Endothelial cell of umbilical vein (primary cell): Measurements from ENCODE around the gene TEDC2. TPM values are rescaled to one million over a fixed set of nuclear protein-coding genes. Genes with fewer than 3 reads are reported as not detected.

Source experiments
- BruUV-seq: library from RNA; stranded (reverse); fragments of 400-500 nt; replicated peaks from 2 replicates; lab custom pipeline; 2021; lab: Mats Ljungman, UMichigan
- CTCF ChIA-PET: fragments of 300-600, 350-600 bp; sonication (Branson Sonifier 250); formaldehyde crosslinking; loops from one replicate; lab custom pipeline; 2021; ENCODE audit warnings: antibody characterized with exemption, inconsistent platforms; lab: Charles Lee
- POLR2A ChIA-PET: fragments of 300-600, 350-600 bp; sonication (Branson Sonifier 250); formaldehyde crosslinking; loops from one replicate; lab custom pipeline; 2021; ENCODE audit warnings: antibody characterized with exemption, inconsistent platforms; lab: Charles Lee
- DNase-seq: peaks from one replicate; pipeline ENCODE4 v3.0.0-alpha.2; 2011; ENCODE audit warnings: low read depth, low spot score
- FAIRE-seq: peaks from 2 replicates; lab custom pipeline; 2011; peaks lifted over from hg19 to GRCh38; lab: Jason Lieb, UNC
- H2AFZ ChIP-seq: 2 replicates; pipeline ENCODE4 v1.6.0; 2012; ENCODE audit warnings: low read depth, low read length, control low read depth, inconsistent platforms
- H3K27ac ChIP-seq: 2 replicates; pipeline ENCODE4 v1.5.1; 2011; ENCODE audit warnings: low read depth, mild to moderate bottlenecking, control low read depth, low read length, moderate library complexity; ENCODE audit not compliant: insufficient read depth
- H3K27me3 ChIP-seq, 2 experiments: 2 replicates each; pipeline versions ENCODE4 v1.6.0 to v1.6.1; 2011; ENCODE audit warnings: low read length in 2 of 2, mixed read lengths in 1 of 2; ENCODE audit not compliant: control insufficient read depth in 2 of 2, insufficient read depth in 2 of 2
- H3K36me3 ChIP-seq, 2 experiments: 2 replicates in 1 of 2; 3 replicates in 1 of 2; pipeline ENCODE4 v1.5.1; 2011; ENCODE audit warnings: low read length in 2 of 2, mild to moderate bottlenecking in 1 of 2, moderate library complexity in 1 of 2; ENCODE audit not compliant: control insufficient read depth in 2 of 2, insufficient read depth in 2 of 2; ENCODE audit errors: extremely low read depth in 1 of 2
- H3K4me1 ChIP-seq: 3 replicates; pipeline ENCODE4 v1.5.1; 2011; ENCODE audit warnings: mild to moderate bottlenecking, low read length; ENCODE audit not compliant: control insufficient read depth, insufficient read depth; ENCODE audit errors: extremely low read depth
- H3K4me2 ChIP-seq: 2 replicates; pipeline ENCODE4 v1.6.1; 2011; ENCODE audit warnings: low read length, control low read depth, mixed read lengths; ENCODE audit not compliant: insufficient read depth
- H3K4me3 ChIP-seq, 3 experiments: fragments of 200-600 bp in 1 of 3; sonication (generic), shearing (Covaris generic) in 1 of 3; replicated peaks in 1 of 3; 2 replicates each; pipeline ENCODE4 v1.5.1; 2011 to 2016; ENCODE audit warnings: control low read depth in 3 of 3, low read length in 3 of 3, mild to moderate bottlenecking in 2 of 3, inconsistent platforms in 1 of 3, low read depth in 1 of 3, moderate library complexity in 1 of 3; ENCODE audit not compliant: insufficient read depth in 1 of 3
- H3K79me2 ChIP-seq: 2 replicates; pipeline ENCODE4 v1.6.0; 2012; ENCODE audit warnings: low read length, inconsistent platforms; ENCODE audit not compliant: control insufficient read depth, insufficient read depth
- H3K9ac ChIP-seq: replicated peaks from 2 replicates; pipeline ENCODE3; 2011; ENCODE audit warnings: low read length, control low read depth; ENCODE audit not compliant: insufficient read depth; ENCODE audit errors: extremely low read depth
- H3K9me1 ChIP-seq: replicated peaks from 3 replicates; pipeline ENCODE4 v1.6.0; 2011; ENCODE audit warnings: mild to moderate bottlenecking, low read length; ENCODE audit not compliant: control insufficient read depth, insufficient read depth; ENCODE audit errors: extremely low read depth
- H3K9me3 ChIP-seq: replicated peaks from 2 replicates; pipeline ENCODE4 v1.5.1; 2012; ENCODE audit warnings: low read length, inconsistent platforms; ENCODE audit not compliant: control insufficient read depth, insufficient read depth
- H4K20me1 ChIP-seq: replicated peaks from 2 replicates; pipeline ENCODE3; 2011; ENCODE audit warnings: mild to moderate bottlenecking, low read length; ENCODE audit not compliant: control insufficient read depth, insufficient read depth; ENCODE audit errors: extremely low read depth
- EZH2 ChIP-seq: IDR thresholded peaks from 2 replicates; pipeline ENCODE4 v1.6.1; 2012; ENCODE audit warnings: borderline replicate concordance, low read depth, mild to moderate bottlenecking, moderate library complexity, low read length, inconsistent platforms; ENCODE audit not compliant: severe bottlenecking
- MYC ChIP-seq: IDR thresholded peaks from one replicate; pipeline ENCODE4 v1.6.1; 2011; ENCODE audit warnings: mild to moderate bottlenecking, low read depth, low read length
- POLR2A ChIP-seq: IDR thresholded peaks from 2 replicates; pipeline ENCODE4 v1.6.1; 2012; ENCODE audit warnings: low read depth, mild to moderate bottlenecking, control low read depth, low read length
- POLR2AphosphoS5 ChIP-seq: IDR thresholded peaks from 2 replicates; pipeline ENCODE4 v1.6.1; 2012; ENCODE audit warnings: low read depth, mild to moderate bottlenecking, control low read depth, low read length, moderate library complexity; ENCODE audit not compliant: insufficient read depth
- dilution Hi-C: fragments of 300-500 bp; cut with MboI; formaldehyde crosslinking; loops from one replicate; pipeline ENCODE4 v1.15.0; 2019; ENCODE audit warnings: low sequenced_read_pairs; ENCODE audit not compliant: extremely low pct_ligation_motif_present
- intact Hi-C: fragments of 100-400 bp; cut with micrococcal nuclease; formaldehyde crosslinking; loops from one replicate; pipeline ENCODE4 v1.10.0; 2022
- polyA plus RNA-seq, 4 experiments: library from polyadenylated mRNA; depleted of rRNA in 3 of 4; stranded (reverse) in 3 of 4; unstranded in 1 of 4; fragments of >200 nt; gene quantifications; 2 replicates each; pipeline versions ENCODE4 v1.2.1 to v1.2.3, GENCODE V29; 2011 to 2012; ENCODE audit warnings: missing spikeins in 1 of 4
- total RNA-seq: library from RNA; stranded (reverse); gene quantifications from 2 replicates; pipeline ENCODE4 v1.2.3, GENCODE V29; 2021

TEDC2 gene
- total and polyA plus RNA-seq, 2 donors (not counting 3 experiments of a cell fraction or from before 2014, with no cell fraction given): 7.6 to 12.7 TPM

DNA sequence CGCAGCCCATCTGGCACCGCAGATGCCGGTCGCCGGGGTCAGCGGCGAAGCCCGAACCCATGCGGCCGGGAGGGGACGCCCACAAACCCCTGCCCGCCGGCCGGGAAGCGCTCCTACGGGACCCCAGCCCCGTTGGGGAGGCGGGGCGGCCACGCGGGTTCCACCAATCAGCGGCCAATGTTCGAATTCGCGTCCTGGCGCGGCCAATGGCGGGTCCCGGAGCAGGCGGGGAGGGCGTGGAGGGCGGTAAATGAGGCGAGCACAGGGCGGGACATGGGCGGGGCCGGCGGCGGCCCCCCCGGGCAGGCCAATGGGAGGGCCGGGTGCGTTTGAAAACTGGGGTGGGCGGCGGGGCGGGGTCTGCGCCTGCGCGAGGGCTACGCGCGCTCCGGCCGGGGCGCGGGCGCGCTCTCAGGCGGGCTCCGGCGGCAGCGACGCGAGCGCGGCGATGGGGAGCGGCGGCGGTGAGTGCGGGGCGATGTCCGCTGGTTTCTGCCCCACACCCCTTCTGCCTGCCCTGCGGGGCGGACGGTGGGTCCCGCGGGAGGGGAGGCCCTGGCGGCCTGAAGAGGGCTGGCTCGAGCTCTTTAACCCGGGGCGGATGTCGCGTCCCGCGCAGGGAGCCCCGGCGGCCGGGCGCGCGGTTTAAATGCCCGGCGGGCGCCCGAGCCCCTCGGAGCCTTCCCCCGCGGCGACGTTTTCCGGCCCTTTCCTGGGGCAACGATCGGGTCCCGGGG lies 30.7 kb upstream of the TEDC2 start, which contains the start of gene CCNF:
CCNF (plus strand) TSS at position 414 of the 737 bp plus-strand sequence; CDS start at position 449, 35 bp downstream.
- peak within 1 kb of the TSS; percentile 87 for H2AFZ ChIP-seq
- FAIRE-seq (peak; percentile 99), DNase-seq (peak; percentile 96)
- peak within 1 kb of the TSS; percentile 76 for H3K9ac ChIP-seq
- H3K36me3 ChIP-seq: peaks cover 6 to 10% of the 10 kb centered on the region in 2 experiments
- H3K9me3 ChIP-seq: no peaks in the 10 kb centered on the region
- no peaks in the 10 kb centered on the region for H4K20me1 ChIP-seq
- H3K79me2 ChIP-seq: peaks cover 34% of the 10 kb centered on the region
- dilution Hi-C loops (no loop called here), intact Hi-C loops (loop anchor here (1.0 to 10.0 kb wide), 5 partner anchors 31 to 160 kb away; partner anchors contain the start of genes ABCA3, RNPS1 and TEDC2)
- ChIA-PET CTCF (interaction anchor here (0.6 to 4.0 kb wide), 11 partner anchors 8 to 132 kb away, joined by 3 to 25 read pairs (median 3); partner anchors contain the start of genes ABCA3 and PDPK1), POLR2A (interaction anchor here (0.5 to 0.6 kb wide), 2 partner anchors 31 to 91 kb away, joined by 6 read pairs; partner anchors contain the start of genes AMDHD2 and TEDC2)
- no TSS peak for BruUV-seq
- H3K4me2 ChIP-seq: peak within 1 kb of the TSS; percentile 78
- H3K4me3 ChIP-seq: peak within 1 kb of the TSS; percentile 75 to 92 (median 85)
- no peak for TF ChIP-seq EZH2
- peak; percentile 60 for TF ChIP-seq POLR2AphosphoS5
- TF ChIP-seq MYC: no peak
- peak; percentile 69 for TF ChIP-seq POLR2A
- peaks cover 21% of the 10 kb centered on the region for H3K4me1 ChIP-seq
- H3K27me3 ChIP-seq: no peaks in the 10 kb centered on the region
- H3K9me1 ChIP-seq: no peaks in the 10 kb centered on the region
- H3K27ac ChIP-seq: peak within 1 kb of the TSS; percentile 38
